Neural cell (in vitro differentiated cells): ENCODE results near the gene PARP15. TPM values are rescaled to one million over a fixed set of nuclear protein-coding genes. Genes with fewer than 3 reads are reported as not detected.

ENCODE experiments used
- H2AFZ ChIP-seq: fragments of 200-600, 300-800 bp; sonication (generic), shearing (Covaris generic); 2 replicates; pipeline ENCODE4 v1.6.0; 2014; ENCODE audit warnings: low read depth, mild to moderate bottlenecking, antibody characterized with exemption, low read length, moderate library complexity
- H3F3A ChIP-seq: fragments of 200-600 bp; shearing (Covaris generic); 2 replicates; pipeline ENCODE4 v1.6.1; 2016; ENCODE audit warnings: mild to moderate bottlenecking, moderate library complexity, mixed read lengths, antibody characterized with exemption, low read length; ENCODE audit not compliant: insufficient read depth, poor library complexity, severe bottlenecking
- H3K27ac ChIP-seq: fragments of 200-600, 300-800 bp; sonication (generic), shearing (Covaris generic); 2 replicates; pipeline ENCODE4 v1.5.1; 2014; ENCODE audit warnings: mild to moderate bottlenecking, low read length, moderate library complexity
- H3K27me3 ChIP-seq: fragments of 300-800, 200-600 bp; sonication (generic), shearing (Covaris generic); 2 replicates; pipeline ENCODE4 v1.6.0; 2014; ENCODE audit warnings: mild to moderate bottlenecking, low read depth, low read length, moderate library complexity; ENCODE audit not compliant: insufficient read depth
- H3K36me3 ChIP-seq: fragments of 300-800, 200-600 bp; sonication (generic), shearing (Covaris generic); 2 replicates; pipeline ENCODE4 v1.5.1; 2014; ENCODE audit warnings: mild to moderate bottlenecking, antibody characterized with exemption, low read length, moderate library complexity; ENCODE audit not compliant: insufficient read depth
- H3K4me2 ChIP-seq: fragments of 300-800, 200-600 bp; sonication (generic), shearing (Covaris generic); 2 replicates; pipeline ENCODE4 v1.6.0; 2014; ENCODE audit warnings: mild to moderate bottlenecking, low read length
- H3K4me3 ChIP-seq: fragments of 300-800, 200-600 bp; sonication (generic), shearing (Covaris generic); 2 replicates; pipeline ENCODE4 v1.5.1; 2014; ENCODE audit warnings: mild to moderate bottlenecking, low read length, moderate library complexity
- H3K79me2 ChIP-seq: fragments of 200-600 bp; shearing (Covaris generic); replicated peaks from 2 replicates; pipeline ENCODE4 v1.6.0; 2014; ENCODE audit warnings: mild to moderate bottlenecking, low read length, moderate library complexity; ENCODE audit not compliant: insufficient read depth
- H3K9ac ChIP-seq: fragments of 300-800, 200-600 bp; sonication (generic), shearing (Covaris generic); 2 replicates; pipeline ENCODE4 v1.6.1; 2016; ENCODE audit warnings: mild to moderate bottlenecking, low read length, mixed read lengths
- H3K9me2 ChIP-seq: fragments of 200-600 bp; shearing (Covaris generic); 2 replicates; pipeline ENCODE4 v1.6.1; 2016; ENCODE audit warnings: mild to moderate bottlenecking, low read length, mixed read lengths; ENCODE audit not compliant: insufficient read depth
- H3K9me3 ChIP-seq: fragments of 200-600, 300-800 bp; sonication (generic), shearing (Covaris generic); 2 replicates; pipeline ENCODE4 v1.6.1; 2016; ENCODE audit warnings: mild to moderate bottlenecking, mixed run types, low read length, moderate library complexity, mixed read lengths
- H4K20me1 ChIP-seq: fragments of 200-600 bp; shearing (Covaris generic); 2 replicates; pipeline ENCODE4 v1.6.1; 2016; ENCODE audit warnings: mild to moderate bottlenecking, mixed run types; ENCODE audit not compliant: insufficient read depth
- EP300 ChIP-seq: fragments of 450-650 bp; conservative IDR thresholded peaks from 2 replicates; pipeline ENCODE4 v1.6.1; 2014; ENCODE audit warnings: antibody characterized with exemption, mild to moderate bottlenecking, moderate library complexity; ENCODE audit not compliant: poor library complexity, severe bottlenecking
- EZH2 ChIP-seq: fragments of 200-600, 300-800 bp; shearing (Covaris generic), sonication (generic); IDR thresholded peaks from 2 replicates; pipeline ENCODE4 v1.6.1; 2014; ENCODE audit warnings: antibody characterized with exemption, low read length, borderline replicate concordance, mild to moderate bottlenecking; ENCODE audit not compliant: insufficient read depth, poor library complexity, severe bottlenecking
- MXI1 ChIP-seq: fragments of 450-650 bp; conservative IDR thresholded peaks from 2 replicates; pipeline ENCODE4 v1.6.1; 2014; ENCODE audit warnings: antibody characterized with exemption, mild to moderate bottlenecking; ENCODE audit not compliant: poor library complexity, severe bottlenecking
- POLR2AphosphoS5 ChIP-seq: IDR thresholded peaks from 2 replicates; pipeline ENCODE4 v1.6.1; 2012
- RAD21 ChIP-seq: fragments of 450-650 bp; conservative IDR thresholded peaks from 2 replicates; pipeline ENCODE4 v1.6.1; 2014; ENCODE audit warnings: antibody characterized with exemption, mild to moderate bottlenecking, moderate library complexity
- SMC3 ChIP-seq: fragments of 450-650 bp; conservative IDR thresholded peaks from 2 replicates; pipeline ENCODE4 v1.6.1; 2014; ENCODE audit warnings: antibody characterized with exemption, mild to moderate bottlenecking, moderate library complexity; ENCODE audit not compliant: poor library complexity
- TAF1 ChIP-seq: IDR thresholded peaks from 2 replicates; pipeline ENCODE4 v1.6.1; 2012; ENCODE audit warnings: low read depth
- polyA plus RNA-seq: library from polyadenylated mRNA; depleted of rRNA; stranded (reverse); fragments of >200 nt; gene quantifications from 2 replicates; pipeline ENCODE4 v1.2.3, GENCODE V29; 2014
- TF ChIP-seq, protein P1 (sequence below): fragments of 450-650 bp; IDR thresholded peaks from 2 replicates; pipeline ENCODE4 v1.5.1; 2014; ENCODE audit warnings: antibody characterized with exemption, mild to moderate bottlenecking, moderate library complexity; ENCODE audit not compliant: poor library complexity, severe bottlenecking
- TF ChIP-seq, protein P2 (sequence below): IDR thresholded peaks from 2 replicates; pipeline ENCODE4 v1.6.1; 2012; ENCODE audit warnings: borderline replicate concordance

Gene PARP15
- polyA plus RNA-seq, 1 donor from 2014 or later, result not detected

DNA sequence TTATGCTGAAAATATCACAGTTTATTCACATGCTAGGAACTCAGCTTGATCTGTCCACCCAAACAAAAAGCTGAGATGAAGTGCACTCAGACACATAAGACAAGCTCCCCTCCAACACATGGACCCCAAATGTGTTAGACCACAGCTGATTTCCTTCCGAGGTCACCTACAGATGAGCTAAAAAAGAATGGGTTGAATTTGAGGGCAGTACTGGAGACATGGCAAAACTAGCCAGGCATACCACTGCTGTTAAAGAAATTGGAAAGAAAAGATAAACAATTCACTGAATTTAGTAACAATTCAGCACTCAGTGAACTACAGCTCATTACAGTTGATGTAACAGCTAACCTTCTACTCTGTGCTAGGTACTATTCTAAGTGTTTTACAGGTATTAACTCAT, 28.8 kb upstream of the PARP15 start:
- Histone ChIP-seq H3F3A (no peaks in the 10 kb centered on the region), H3K79me2 (no peaks in the 10 kb centered on the region), H3K9me3 (no peaks in the 10 kb centered on the region), H2AFZ (no peak overlapping the region), H3K36me3 (no peaks in the 10 kb centered on the region), H4K20me1 (no peaks in the 10 kb centered on the region), H3K4me2 (no peak overlapping the region), H3K27me3 (no peaks in the 10 kb centered on the region), H3K9me2 (no peaks in the 10 kb centered on the region), H3K27ac (no peak overlapping the region), H3K9ac (no peak overlapping the region), H3K4me3 (no peak overlapping the region)
- TF ChIP-seq EZH2, result no peak
- TF ChIP-seq RAD21, result no peak
- TF ChIP-seq POLR2AphosphoS5, result no peak
- TF ChIP-seq SMC3, result no peak
- no peak for TF ChIP-seq EP300

DNA sequence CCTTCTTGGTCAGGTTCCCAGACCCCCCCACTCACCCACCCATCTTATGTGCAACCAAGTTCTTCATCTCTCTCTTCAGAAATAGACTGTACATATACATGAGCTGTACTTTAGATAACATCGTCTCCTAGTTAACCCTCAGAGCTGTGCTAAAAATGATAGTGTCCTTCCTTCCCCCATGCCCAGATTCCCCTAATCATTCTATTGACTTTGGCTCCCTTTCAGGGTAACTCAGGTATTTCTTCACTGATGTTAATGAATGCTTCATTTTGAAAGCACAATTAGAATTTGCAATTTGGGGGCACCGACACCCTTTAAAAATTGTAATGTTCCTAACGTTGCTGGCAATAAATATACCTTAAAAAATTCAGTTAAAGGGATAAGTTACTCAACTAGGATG, 24.3 kb upstream of the PARP15 start:
- Histone ChIP-seq H4K20me1 (no peaks in the 10 kb centered on the region), H3K9me3 (no peaks in the 10 kb centered on the region), H3K4me3 (no peak overlapping the region), H2AFZ (no peak overlapping the region), H3K4me2 (no peak overlapping the region), H3K9ac (no peak overlapping the region), H3K9me2 (no peaks in the 10 kb centered on the region), H3K27me3 (no peaks in the 10 kb centered on the region), H3K79me2 (no peaks in the 10 kb centered on the region), H3K27ac (no peak overlapping the region), H3F3A (no peaks in the 10 kb centered on the region), H3K36me3 (no peaks in the 10 kb centered on the region)
- TF ChIP-seq SMC3, result no peak
- TF ChIP-seq POLR2AphosphoS5, result no peak
- TF ChIP-seq, protein P1, sequence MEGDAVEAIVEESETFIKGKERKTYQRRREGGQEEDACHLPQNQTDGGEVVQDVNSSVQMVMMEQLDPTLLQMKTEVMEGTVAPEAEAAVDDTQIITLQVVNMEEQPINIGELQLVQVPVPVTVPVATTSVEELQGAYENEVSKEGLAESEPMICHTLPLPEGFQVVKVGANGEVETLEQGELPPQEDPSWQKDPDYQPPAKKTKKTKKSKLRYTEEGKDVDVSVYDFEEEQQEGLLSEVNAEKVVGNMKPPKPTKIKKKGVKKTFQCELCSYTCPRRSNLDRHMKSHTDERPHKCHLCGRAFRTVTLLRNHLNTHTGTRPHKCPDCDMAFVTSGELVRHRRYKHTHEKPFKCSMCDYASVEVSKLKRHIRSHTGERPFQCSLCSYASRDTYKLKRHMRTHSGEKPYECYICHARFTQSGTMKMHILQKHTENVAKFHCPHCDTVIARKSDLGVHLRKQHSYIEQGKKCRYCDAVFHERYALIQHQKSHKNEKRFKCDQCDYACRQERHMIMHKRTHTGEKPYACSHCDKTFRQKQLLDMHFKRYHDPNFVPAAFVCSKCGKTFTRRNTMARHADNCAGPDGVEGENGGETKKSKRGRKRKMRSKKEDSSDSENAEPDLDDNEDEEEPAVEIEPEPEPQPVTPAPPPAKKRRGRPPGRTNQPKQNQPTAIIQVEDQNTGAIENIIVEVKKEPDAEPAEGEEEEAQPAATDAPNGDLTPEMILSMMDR, result no peak
- TF ChIP-seq, protein P2, sequence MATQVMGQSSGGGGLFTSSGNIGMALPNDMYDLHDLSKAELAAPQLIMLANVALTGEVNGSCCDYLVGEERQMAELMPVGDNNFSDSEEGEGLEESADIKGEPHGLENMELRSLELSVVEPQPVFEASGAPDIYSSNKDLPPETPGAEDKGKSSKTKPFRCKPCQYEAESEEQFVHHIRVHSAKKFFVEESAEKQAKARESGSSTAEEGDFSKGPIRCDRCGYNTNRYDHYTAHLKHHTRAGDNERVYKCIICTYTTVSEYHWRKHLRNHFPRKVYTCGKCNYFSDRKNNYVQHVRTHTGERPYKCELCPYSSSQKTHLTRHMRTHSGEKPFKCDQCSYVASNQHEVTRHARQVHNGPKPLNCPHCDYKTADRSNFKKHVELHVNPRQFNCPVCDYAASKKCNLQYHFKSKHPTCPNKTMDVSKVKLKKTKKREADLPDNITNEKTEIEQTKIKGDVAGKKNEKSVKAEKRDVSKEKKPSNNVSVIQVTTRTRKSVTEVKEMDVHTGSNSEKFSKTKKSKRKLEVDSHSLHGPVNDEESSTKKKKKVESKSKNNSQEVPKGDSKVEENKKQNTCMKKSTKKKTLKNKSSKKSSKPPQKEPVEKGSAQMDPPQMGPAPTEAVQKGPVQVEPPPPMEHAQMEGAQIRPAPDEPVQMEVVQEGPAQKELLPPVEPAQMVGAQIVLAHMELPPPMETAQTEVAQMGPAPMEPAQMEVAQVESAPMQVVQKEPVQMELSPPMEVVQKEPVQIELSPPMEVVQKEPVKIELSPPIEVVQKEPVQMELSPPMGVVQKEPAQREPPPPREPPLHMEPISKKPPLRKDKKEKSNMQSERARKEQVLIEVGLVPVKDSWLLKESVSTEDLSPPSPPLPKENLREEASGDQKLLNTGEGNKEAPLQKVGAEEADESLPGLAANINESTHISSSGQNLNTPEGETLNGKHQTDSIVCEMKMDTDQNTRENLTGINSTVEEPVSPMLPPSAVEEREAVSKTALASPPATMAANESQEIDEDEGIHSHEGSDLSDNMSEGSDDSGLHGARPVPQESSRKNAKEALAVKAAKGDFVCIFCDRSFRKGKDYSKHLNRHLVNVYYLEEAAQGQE, result no peak
- TF ChIP-seq EP300, result no peak
- no peak for TF ChIP-seq RAD21
- no peak for TF ChIP-seq TAF1
- no peak for TF ChIP-seq EZH2
- TF ChIP-seq MXI1, result no peak
